ENCODE measurements around the gene WDR7. TPM values are rescaled to one million over a fixed set of nuclear protein-coding genes. Genes with fewer than 3 reads are reported as not detected.

Gene WDR7
- total RNA-seq, 1 experiment from 2014 or later = 11.5 TPM

DNA sequence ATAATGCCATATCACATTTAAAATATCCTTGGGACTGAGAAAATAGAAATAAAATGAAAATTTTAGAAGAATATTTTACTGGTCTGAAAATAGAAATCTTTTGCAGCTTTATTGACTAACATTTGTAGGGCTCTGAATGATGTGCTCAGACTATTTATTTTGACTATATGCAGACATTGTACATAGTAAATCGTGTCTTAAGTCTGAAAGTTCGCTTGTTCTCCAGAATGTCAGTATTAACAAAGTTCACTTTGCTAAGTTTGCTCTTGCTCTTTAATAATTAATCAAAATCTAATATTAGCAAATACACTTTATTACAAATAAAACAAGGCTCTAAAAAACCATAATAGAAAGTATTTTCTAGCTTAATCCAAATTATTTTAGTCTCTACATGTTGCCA lies 219.8 kb downstream of the WDR7 start:
- H4K20me1 ChIP-seq (ENCODE audit: insufficient read depth) = no peaks in the 10 kb centered on the region
- TF ChIP-seq POLR2AphosphoS5 (IDR thresholded peaks at IDR 0.05; ENCODE audit: low read depth, low read length) (no peak), SIN3A (IDR thresholded peaks at IDR 0.05; ENCODE audit: low read depth) (no peak), JUND (IDR thresholded peaks at IDR 0.05) (no peak), TCF7L2 (IDR thresholded peaks at IDR 0.05; ENCODE audit: borderline replicate concordance, extremely low read depth, insufficient read depth, insufficient read length) (no peak), FOSL1 (IDR thresholded peaks at IDR 0.05; ENCODE audit: low read depth) (no peak), EZH2 (IDR thresholded peaks at IDR 0.05) (no peak), CEBPB (IDR thresholded peaks at IDR 0.05; ENCODE audit: low read depth) (no peak), ELF1 (IDR thresholded peaks at IDR 0.05; ENCODE audit: borderline replicate concordance, low read depth) (no peak), SRF (IDR thresholded peaks at IDR 0.05; ENCODE audit: low read depth) (no peak), POLR2A (IDR thresholded peaks at IDR 0.05; ENCODE audit: borderline replicate concordance, extremely low read depth, insufficient read depth, insufficient read length) (no peak), EGR1 (IDR thresholded peaks at IDR 0.05; ENCODE audit: low read depth) (no peak), SP1 (IDR thresholded peaks at IDR 0.05; ENCODE audit: low read depth) (no peak)
- TF ChIP-seq, protein P1, sequence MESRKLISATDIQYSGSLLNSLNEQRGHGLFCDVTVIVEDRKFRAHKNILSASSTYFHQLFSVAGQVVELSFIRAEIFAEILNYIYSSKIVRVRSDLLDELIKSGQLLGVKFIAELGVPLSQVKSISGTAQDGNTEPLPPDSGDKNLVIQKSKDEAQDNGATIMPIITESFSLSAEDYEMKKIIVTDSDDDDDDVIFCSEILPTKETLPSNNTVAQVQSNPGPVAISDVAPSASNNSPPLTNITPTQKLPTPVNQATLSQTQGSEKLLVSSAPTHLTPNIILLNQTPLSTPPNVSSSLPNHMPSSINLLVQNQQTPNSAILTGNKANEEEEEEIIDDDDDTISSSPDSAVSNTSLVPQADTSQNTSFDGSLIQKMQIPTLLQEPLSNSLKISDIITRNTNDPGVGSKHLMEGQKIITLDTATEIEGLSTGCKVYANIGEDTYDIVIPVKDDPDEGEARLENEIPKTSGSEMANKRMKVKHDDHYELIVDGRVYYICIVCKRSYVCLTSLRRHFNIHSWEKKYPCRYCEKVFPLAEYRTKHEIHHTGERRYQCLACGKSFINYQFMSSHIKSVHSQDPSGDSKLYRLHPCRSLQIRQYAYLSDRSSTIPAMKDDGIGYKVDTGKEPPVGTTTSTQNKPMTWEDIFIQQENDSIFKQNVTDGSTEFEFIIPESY (IDR thresholded peaks at IDR 0.05; ENCODE audit: extremely low read depth, insufficient replicate concordance, low read length) = no peak
- TF ChIP-seq, protein P2, sequence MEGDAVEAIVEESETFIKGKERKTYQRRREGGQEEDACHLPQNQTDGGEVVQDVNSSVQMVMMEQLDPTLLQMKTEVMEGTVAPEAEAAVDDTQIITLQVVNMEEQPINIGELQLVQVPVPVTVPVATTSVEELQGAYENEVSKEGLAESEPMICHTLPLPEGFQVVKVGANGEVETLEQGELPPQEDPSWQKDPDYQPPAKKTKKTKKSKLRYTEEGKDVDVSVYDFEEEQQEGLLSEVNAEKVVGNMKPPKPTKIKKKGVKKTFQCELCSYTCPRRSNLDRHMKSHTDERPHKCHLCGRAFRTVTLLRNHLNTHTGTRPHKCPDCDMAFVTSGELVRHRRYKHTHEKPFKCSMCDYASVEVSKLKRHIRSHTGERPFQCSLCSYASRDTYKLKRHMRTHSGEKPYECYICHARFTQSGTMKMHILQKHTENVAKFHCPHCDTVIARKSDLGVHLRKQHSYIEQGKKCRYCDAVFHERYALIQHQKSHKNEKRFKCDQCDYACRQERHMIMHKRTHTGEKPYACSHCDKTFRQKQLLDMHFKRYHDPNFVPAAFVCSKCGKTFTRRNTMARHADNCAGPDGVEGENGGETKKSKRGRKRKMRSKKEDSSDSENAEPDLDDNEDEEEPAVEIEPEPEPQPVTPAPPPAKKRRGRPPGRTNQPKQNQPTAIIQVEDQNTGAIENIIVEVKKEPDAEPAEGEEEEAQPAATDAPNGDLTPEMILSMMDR (IDR thresholded peaks at IDR 0.05 in 2 of 3, conservative IDR thresholded peaks at IDR 0.05 in 1 of 3; ENCODE audit: borderline replicate concordance in 1 of 3, insufficient read depth in 1 of 3, low read depth in 2 of 3, low read length in 2 of 3) = no peak
- TF ChIP-seq, protein P3, sequence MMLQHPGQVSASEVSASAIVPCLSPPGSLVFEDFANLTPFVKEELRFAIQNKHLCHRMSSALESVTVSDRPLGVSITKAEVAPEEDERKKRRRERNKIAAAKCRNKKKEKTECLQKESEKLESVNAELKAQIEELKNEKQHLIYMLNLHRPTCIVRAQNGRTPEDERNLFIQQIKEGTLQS (IDR thresholded peaks at IDR 0.05) = no peak
- TF ChIP-seq, protein P4, sequence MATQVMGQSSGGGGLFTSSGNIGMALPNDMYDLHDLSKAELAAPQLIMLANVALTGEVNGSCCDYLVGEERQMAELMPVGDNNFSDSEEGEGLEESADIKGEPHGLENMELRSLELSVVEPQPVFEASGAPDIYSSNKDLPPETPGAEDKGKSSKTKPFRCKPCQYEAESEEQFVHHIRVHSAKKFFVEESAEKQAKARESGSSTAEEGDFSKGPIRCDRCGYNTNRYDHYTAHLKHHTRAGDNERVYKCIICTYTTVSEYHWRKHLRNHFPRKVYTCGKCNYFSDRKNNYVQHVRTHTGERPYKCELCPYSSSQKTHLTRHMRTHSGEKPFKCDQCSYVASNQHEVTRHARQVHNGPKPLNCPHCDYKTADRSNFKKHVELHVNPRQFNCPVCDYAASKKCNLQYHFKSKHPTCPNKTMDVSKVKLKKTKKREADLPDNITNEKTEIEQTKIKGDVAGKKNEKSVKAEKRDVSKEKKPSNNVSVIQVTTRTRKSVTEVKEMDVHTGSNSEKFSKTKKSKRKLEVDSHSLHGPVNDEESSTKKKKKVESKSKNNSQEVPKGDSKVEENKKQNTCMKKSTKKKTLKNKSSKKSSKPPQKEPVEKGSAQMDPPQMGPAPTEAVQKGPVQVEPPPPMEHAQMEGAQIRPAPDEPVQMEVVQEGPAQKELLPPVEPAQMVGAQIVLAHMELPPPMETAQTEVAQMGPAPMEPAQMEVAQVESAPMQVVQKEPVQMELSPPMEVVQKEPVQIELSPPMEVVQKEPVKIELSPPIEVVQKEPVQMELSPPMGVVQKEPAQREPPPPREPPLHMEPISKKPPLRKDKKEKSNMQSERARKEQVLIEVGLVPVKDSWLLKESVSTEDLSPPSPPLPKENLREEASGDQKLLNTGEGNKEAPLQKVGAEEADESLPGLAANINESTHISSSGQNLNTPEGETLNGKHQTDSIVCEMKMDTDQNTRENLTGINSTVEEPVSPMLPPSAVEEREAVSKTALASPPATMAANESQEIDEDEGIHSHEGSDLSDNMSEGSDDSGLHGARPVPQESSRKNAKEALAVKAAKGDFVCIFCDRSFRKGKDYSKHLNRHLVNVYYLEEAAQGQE (IDR thresholded peaks at IDR 0.05; ENCODE audit: low read depth) = no peak
- no peaks in the 10 kb centered on the region for H3K27me3 ChIP-seq (ENCODE audit: insufficient read depth, low read length)
- no peak overlapping the region for H3K9ac ChIP-seq (ENCODE audit: low read length)
- no peak overlapping the region for H2AFZ ChIP-seq (ENCODE audit: low read depth, low read length, poor library complexity, severe bottlenecking)
- H3K36me3 ChIP-seq (ENCODE audit: control insufficient read depth in 1 of 2, insufficient read depth in 2 of 2, low read length in 2 of 2) = no peaks in the 10 kb centered on the region
- no peaks in the 10 kb centered on the region for H3K9me3 ChIP-seq (ENCODE audit: control insufficient read depth in 1 of 2, insufficient read depth in 1 of 2, low read depth in 1 of 2, low read length in 2 of 2)
- ATAC-seq = no peak
- no peak for DNase-seq (ENCODE audit: low read depth, low spot score)
- H3K27ac ChIP-seq (ENCODE audit: low read depth, low read length) = no peak overlapping the region
- intact Hi-C loops (cut with micrococcal nuclease) = no loop called here
- ChIA-PET RAD21 (ENCODE audit: low non-redundant PET in 1 of 2, low total read pairs in 2 of 2, uncharacterized antibody in 2 of 2, unreplicated experiment in 2 of 2) (no interaction called here), CTCF (no interaction called here), POLR2A (no interaction called here)
- H3K4me2 ChIP-seq (ENCODE audit: low read length) = no peak overlapping the region
- no peaks in the 10 kb centered on the region for H3K9me2 ChIP-seq (ENCODE audit: insufficient read depth)
- H3K79me2 ChIP-seq (ENCODE audit: insufficient read depth, low read length) = no peaks in the 10 kb centered on the region
- H3K4me1 ChIP-seq (ENCODE audit: control insufficient read depth in 1 of 2, insufficient read depth in 2 of 2, low read length in 2 of 2) = no peaks in the 10 kb centered on the region
- no TSS peak for BruUV-seq (replicated peaks)
- H3K4me3 ChIP-seq (replicated peaks in 1 of 2; ENCODE audit: low read depth in 1 of 2, low read length in 2 of 2) = no peak overlapping the region
